ENCODE results near the gene MAML2.

The MAML2 gene

DNA sequence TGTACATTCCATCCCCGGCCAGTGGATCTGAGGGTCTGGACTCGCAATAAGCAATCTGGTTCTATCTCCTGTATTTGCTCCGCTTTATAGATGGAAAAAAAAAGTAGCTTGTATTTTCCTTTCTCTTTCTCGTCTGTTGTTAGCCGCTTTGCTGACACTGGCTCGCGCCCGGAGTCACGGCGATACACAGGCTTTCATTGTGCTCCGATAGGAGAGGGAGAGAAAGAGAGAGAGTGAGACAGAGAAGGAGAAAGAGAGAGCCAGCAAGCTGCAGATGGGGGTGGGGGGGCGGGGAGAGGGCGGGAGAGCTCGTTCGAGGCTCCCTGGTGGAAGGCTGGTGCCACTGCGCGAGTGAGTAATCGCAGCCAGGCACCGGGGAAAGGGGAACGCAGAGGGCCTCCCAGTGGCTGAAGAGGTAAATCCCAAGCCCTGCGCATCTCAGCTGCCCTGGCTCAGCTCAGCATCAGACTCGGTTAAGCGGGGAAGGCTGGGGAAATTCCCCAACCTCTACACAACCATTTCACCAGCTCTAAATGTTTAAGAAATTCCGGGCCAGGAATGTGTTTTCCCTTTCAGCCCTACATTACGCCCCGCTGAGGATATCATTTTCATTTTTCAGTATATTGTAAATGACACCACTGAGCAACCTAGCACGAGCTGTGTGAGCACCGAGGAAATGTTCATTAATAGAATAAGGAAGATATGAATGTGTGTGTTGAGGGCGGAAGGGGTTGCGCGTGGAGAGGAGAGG lies at the start of gene MAML2:
Gene MAML2 (minus strand): TSS at position 235 of the 751 bp plus-strand sequence. CDS start 1,300 bp downstream, outside the sequence.
- DNase-seq = peak; percentile 80 to 95

DNA sequence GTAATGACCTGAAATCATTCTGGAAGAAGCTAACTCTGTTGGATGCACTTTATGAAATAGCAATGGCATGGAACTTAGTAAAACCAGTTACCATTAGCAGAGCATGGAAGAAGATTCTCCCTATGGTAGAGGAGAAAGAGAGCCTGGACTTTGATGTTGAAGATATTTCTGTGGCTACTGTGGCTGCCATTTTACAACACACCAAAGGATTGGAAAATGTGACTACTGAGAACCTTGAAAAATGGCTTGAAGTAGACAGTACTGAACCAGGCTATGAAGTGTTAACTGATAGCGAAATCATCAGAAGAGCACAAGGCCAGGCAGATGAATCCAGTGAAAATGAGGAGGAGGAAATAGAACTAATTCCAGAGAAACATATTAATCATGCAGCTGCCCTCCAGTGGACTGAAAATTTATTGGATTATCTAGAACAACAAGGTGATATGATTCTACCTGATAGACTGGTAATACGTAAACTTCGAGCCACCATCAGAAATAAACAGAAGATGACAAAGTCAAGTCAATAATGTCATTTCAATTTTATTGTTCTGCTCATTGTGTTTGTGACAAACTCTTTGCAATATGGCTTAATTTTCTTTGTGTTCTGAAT lies 48.8 kb upstream of the MAML2 start:
- DNase-seq = no peak

DNA sequence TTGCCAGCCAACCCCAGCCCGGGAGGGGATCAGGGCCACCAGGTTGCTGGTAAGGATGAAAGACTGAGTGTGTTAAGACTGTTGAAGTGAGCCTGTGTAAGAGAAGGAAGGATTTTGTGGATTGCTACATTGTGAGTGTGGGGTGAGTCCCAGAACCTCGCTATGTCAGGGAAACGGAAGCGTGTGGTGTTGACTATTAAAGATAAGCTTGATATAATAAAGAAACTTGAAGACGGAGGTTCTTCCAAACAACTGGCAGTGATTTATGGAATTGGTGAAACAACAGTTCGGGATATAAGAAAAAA lies 47.4 kb upstream of the MAML2 start:
- DNase-seq = no peak

DNA sequence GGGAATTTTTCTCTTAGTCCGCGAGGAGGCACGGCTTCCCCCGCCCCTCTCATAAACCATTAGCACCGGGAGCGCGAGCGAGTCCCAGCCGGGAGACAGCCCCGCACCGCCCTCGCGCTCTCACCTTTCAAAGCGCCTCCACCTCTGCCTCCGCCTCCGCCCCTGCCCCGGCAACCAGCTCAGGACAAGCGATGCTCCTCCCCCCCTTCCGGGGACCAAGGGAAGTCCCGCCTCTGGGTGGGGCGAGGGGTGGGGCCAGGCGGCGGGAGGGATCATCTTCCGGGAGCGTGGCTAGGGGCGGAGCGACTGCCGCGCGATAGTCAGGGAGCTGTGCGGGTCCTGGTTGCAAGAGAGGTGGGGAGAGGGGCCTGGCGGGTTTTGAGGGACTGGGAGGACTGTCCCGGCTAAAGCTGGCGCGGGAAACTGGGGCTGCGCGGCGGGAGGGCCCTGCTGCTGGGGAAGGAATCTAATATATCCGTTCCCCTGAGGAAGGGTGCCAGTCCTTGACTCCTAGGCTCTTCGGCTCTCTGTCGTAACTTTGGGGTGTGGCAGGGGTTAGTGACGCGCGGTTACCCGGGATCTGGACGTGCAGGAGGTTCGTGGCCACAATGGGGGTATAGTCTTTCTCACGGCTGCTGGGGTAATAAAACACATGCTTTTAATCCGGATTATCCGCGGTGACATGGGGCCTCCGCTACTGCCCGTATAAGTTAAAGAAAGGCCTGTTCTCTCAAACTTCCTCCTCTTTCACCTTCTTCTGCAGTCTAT lies 46.9 kb upstream of the MAML2 start, which contains the start of the genes CCDC82 and JRKL:
Gene CCDC82 (minus strand): TSS at position 193 of the 768 bp plus-strand sequence. CDS start 5,165 bp downstream, outside the sequence.
Gene JRKL (plus strand): TSS at position 294 of the 768 bp plus-strand sequence. CDS start 637 bp downstream, outside the sequence.
- peak; percentile 98 to 99 for DNase-seq

DNA sequence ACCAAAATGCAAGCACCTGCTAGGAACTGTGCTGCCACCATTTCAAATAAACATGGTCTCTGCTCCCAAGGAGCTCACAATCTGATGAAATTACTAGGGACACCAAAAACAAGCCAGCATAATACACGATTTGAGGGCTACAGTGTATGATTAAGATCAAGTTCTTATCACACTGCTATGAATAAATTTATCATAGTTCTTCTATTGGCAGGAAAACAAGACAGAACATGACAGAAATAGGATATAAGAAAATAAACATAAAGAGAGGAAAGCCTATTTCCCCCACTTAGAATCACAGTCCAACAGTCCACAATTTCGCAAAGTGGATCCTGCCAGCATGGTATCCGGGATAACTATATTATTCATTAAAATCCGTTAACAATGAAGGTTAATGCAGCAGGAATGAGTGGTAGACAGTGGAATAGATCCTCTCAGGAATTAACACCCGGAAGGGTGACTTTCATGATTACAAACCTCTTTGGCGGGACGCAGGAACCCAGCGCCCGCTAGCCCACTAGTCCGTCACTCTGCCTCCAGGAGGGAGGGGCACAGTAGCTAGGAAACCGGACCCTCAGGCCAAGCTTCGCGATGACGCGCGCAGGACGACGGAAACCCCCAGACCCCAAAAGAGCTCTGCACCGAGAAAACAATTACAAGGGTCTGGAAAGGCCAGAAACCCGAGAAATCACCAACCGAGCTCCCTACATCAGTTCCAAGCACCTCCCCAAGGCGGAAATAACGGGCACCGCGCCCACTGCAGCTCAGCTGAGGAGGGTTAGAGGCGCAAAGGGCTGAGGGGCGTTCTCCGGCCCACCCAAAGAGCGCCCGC lies 46.1 kb upstream of the MAML2 start:
- no peak for DNase-seq

DNA sequence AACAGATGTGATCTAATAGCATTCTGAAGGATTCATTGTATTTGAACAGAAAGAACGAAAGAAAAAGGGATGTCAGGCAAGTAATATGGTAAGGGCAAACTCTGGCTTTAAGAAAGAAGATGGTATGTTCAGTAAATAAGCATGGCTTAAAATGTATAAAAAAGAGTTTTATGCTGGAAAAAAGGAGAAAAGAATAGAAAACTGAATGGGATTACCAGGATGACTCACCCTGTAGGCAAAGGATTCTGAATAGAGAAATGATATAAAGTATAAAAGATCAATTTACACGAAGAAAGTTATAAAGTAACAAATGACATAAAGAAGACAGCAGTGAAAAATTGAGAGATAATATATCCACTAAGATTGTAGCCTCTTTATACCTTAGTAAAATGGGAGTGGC lies 42.2 kb upstream of the MAML2 start:
- DNase-seq = no peak

DNA sequence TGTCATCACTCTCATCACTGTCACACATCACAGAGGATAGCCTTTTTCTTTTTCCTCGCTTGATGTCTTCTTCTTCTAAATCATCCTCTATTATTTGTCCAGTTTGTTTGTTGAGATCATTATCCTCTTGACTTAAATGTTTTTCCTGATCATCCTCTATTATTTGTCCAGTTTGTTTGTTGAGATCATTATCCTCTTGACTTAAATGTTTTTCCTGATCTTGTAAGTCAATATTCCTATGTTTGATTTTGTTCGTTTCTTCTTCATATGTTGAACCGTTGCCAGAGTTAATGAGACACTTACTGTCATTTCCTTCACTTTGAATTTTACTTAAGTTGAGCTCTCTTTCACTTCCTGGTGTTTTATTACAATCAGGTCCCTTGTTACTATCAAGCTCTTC lies 41.2 kb upstream of the MAML2 start:
- no peak for DNase-seq

DNA sequence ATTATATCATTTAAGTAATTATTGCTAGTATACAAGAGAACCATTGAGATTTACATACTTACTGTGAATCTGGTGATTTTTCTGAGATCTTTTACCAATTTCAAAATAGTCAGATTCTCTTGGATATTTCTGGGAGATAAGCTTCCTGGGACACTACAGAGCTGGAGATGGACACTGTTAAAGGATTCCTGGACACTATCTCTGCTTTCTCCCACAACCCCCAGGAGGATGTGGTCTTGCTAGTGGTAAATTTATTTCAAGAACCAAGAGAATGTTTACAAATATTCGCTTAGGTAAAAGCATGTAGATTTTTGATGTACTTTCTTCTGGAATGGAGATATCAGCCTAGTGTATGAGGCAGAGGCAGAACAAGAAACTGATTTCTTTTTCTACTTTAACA lies 33.8 kb upstream of the MAML2 start:
- DNase-seq = no peak

DNA sequence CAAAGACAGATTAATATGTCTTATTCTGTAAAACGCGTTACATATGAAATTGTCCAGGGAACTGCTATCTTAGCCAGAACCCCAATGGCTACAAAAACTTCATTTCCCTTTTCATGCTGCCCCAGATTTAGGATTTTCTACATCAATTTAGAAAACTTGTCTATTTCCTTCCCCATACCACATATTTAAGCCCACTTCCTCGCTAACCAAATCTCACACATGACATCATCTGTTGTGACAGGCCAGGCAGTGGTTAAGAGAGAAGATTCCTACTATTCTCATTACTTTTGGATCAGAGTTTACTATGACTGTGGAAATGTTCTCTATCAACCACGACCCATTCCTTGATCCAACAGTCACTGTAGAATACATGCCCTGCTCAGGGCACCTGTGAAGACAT lies 30.8 kb upstream of the MAML2 start:
- DNase-seq = no peak

DNA sequence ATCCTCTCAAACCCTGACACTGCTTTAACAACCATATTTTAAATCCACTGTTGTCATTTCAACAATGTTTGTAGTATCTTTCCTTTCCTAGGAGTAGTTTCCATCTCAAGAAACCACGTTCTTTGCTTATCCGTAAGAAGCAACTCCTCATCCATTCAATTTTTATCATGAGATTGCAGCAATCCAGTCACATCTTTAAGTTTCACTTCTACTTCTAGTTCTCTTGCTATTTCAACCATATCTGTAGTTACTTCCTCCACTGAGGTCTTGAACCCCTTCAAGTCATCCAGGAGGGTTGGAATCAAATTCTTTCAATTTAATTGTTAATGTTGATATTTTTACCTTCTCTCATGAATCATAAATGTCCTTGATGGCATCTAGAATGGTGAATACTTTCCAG lies 24.3 kb upstream of the MAML2 start:
- no peak for DNase-seq

DNA sequence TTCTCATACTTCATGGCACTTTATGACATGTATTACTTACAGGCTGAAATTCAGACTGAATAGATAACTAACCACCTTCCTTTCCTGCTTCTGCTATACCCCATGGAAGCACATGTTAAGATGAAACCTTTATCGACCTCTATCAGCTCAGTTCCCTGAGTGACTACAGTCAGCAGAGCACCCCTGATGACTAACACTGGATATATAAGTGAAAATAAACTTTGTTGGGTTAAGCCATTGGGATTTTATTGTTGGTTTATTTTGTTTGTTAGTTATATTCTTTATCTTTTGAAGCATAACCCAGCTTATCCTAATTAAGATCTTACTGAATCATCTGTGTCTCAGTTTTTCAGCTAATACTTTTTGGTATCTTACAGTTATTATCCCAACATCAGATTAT lies 23.0 kb upstream of the MAML2 start:
- no peak for DNase-seq

DNA sequence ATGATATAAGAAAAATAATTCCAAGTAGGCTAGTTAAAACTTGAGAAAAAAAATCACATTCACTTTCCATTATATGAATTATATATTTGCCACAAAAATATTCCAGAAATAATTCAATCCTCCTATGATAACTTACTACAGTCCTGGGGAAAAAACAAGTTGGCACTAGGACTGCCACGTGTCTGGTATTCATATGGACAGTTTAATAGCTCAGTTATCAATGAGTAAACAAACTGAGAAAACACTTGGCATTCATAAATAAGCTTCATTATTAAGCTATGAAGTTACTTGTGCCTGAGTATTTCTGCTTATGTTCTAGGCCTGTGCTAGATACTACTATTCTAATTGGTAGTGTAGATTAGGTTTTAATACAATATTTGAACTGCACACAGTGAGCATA lies 22.5 kb upstream of the MAML2 start:
- DNase-seq = no peak

DNA sequence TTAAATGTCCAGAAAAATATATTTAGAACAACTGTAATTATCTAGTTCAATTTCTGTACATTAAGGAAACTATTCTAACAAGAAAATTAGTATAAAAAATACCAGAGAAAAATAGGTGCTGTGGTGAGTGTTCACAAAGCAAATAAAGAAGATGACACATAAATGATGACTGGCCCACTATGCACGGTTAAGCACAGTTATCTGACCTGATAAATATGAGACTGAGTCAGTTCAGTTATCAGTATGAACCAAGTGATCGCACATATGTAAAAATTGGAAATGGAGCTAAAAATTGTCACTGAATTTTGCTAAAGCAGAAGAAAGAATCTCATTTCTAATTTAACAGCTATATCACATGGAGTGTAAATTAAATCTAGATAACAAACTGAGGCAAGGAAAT lies 18.8 kb upstream of the MAML2 start:
- DNase-seq = no peak

DNA sequence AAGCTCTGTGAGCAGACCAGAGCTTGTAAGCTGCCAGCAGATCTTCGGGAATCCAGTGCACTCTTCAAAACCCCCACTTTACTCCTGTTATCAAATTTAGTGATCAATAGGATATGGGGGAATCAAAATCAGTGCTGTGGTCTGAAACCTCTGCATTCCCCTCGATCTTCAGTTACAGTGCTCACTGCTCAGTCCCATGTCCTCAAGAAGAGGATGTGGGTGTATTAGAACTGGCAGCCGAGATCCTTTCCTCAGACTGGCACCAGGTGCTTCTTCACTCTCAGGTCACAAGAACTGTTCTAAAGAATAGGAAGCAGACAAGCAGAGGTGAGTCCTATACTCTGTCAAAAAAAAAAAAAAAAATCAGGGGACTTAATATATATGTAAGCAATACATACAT lies 15.3 kb upstream of the MAML2 start:
- no peak for DNase-seq

DNA sequence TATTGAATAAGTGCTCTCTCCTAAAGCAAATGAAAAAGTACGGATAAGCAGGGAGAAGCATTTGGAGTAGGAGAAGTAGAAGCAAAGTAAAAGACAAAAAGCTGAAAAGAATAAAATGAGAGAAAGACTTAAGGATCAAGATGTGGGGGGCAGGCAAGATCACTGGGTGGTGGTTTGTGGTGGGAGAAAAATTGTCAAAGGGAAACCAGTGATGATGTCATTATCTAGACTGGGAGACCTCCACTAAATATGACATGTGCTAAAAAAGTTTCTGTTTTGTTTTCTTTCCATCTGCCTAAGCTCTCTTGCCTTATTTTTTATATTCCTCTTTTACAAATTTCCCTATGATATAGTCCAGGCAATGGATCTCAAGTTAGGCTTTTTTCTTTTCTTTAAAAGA lies 14.8 kb upstream of the MAML2 start:
- DNase-seq = no peak

DNA sequence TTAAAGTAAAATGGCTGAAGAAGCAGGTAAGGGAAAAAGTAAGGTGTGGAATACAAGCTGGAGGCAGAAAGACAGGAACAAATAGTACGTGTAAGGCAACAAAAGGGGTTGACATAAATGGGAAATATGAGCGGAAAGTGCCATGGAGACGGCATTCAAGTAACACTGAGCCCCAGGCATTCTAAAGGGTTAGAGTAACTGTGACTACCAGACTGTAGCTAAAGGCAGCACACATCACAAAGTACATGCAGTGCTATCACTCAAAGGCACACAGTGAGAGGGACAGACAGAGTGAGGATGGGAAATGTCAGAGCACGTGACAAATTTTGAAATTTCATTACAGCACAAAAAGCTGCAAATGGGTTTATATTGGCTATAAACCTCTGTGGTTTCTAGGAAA lies 13.9 kb upstream of the MAML2 start:
- DNase-seq = no peak

DNA sequence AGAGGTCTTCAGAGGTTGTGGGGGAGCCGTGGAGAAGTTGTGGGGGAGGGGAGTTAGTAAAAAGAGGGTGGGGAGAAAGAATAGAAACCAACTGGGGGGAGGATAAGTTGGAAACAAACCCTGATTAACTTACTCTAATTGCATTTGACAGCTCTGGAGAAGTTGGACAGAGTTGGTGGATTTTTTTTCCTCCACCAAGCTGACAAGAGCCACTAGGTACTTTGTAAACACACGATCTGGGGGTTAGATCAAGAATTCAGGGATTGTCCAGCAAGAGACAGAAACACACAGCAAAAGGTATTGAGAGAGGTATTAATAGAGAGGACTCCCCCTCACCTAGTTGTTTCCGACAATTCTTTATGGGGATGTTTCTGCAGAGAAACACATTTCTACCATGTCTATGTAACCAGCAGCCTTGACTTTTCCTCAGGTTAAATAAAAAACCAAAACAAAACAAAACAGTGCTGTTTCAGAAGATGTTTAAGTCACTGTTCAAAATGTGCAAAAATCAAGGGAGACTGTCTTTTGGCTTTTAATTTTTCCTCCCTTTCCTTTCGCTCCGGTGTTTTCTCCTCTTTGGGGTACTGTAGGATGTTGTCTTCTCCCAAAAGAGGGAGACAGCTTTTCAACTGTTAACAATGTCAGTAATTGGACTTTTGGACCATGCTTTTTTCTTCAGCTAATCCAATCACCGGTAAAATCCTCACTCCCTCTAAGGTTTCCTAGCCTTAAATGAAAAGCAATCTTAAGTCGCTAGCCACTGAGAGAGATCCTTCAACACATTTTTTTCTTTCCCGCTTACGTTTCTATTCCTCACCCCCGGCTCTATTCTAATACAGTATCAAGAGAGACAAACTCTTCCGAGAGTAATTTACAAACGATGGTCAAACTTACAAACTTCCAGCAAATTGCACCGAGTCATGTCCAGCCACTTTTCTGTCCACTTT lies 708 bp downstream of the MAML2 start:
- DNase-seq = no peak

DNA sequence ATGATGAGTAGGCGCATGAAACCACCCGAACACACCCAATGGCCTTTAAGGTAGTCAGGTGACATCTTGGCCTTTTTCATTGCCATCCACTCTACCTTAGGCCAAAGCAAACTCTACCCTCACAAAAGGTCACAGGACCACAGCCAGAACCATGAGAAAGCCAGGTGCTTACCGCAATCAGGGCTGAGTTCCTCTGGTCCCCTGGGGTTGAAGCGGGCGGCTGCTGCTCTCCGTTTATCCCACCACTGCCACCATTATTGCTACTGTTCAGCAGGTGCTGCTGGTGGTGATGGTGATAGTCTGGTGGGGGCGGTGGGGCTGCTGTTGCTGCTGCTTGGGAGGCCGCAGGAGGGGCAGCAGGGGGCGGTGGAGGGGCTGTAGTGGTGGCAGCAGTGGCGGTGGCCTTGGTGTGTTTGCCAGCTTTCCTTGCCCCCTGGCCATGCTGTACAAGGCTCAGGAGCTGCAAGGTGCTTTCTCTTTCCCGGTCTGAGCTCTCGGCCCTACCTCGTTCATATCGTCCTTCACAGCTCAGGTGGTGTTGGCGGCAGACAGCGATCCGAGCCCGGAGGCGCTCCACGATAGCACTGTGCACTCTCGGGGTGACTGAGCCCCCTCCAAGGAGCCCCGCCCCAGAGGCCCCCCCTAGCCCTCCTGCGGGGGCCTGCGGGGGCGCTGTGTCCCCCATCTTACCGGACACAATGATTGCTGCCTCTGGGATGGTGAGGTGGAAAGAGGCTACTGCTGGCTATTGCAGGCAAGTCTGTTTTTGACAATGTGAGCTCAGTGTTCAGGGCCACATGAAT lies 1.6 kb downstream of the MAML2 start:
- peak; percentile 49 to 63 for DNase-seq

DNA sequence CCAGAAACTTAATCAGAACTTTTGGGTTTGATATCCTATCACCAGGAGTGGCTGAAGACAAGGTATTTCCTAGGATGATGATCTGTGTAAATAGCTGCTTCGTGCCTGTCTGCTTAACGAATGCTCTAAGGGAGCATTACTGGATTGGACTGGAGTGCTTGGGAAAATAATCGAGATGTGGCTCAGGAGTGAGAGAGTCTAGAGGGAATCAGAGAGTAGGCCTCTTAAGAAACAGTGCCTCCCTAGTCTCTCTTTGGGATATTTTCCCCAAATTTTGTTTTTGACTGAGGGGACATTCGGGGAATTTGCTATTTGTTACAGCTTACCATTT lies 2.5 kb downstream of the MAML2 start:
- DNase-seq = no peak

DNA sequence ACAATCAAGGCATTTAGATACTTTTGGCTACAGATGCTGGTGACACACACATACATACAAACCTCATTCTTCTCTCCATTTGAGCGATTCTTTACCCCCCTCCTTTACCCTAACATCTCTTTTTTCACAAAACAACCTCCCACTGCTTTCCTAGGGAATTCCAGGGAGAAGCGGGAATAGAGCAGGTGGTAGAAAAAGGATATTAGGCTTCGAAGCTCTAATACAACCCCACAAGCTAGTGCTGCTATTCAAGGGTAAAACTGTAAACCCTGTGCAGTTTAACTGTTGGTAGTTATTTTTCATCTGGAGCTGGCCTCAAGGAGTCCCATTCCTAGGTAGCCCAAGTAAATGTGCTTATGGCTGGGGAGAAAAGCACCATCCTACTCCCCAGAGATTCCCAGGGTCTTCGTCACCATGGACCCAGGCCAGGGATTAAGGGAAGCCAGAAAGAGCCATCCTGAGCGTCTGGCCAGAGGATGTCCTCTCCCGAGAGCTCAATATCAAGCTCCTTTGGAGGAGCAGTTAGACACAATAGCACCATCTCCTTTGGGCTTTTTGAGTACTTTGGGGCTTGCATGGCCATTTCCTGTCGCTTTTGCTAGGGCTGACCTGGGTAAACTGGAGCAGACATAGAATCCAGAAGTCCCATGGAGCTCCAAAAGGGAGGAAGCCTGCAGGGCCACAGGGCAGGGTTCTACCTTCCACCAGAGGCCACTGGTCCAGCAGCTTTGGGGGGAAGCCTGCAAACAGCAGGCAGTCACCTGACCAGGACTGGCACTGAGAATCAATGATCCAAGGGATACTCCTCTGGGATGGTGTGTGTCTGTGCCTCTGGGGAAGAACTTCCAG lies 3.1 kb downstream of the MAML2 start:
- no peak for DNase-seq

Data from stimulated activated CD4-positive, alpha-beta T cell treated with anti-CD3 and anti-CD28 coated beads, Interleukin-4, amount 100 ng/mL, for 4 hours (primary cell).